Suppressor macrophage (primary cell): ENCODE measurements around the gene WHRN.

Experiments
- DNase-seq, 4 experiments: peaks; one replicate each; pipeline ENCODE4 v3.0.0-alpha.2; 2020 to 2022

Gene WHRN

GRCh38 chr9:114416906-114417305, 88.4 kb downstream of the WHRN start:
- peak in 1 of 4 experiments; percentile 16 for DNase-seq

GRCh38 chr9:114416290-114416689, 89.0 kb downstream of the WHRN start:
- DNase-seq: peak; percentile 69 to 91 (median 83)

DNA sequence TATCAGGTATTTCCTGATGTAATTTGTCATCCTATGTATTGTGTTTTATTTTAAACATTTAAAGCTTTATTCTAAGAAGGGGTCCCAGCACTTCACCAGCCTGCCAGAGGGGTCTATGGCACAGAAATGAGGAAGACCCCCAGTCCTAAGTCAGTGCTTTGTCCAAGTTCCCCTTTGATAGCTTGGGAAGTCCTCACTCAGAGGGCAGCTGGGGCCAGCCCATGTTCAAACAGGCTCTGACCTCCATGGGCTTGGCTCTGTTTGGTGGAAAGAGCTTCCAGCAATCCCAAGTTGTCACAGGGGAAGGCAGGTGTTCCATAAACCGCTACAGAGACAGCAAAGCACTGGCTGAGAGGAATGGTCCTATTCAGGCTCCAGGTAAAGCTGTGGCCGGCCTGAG, 90.9 kb downstream of the WHRN start:
- DNase-seq: peak; percentile 40 to 65 (median 60)

GRCh38 chr9:114413861-114414301, 91.4 kb downstream of the WHRN start:
- DNase-seq: peak; percentile 63 to 87 (median 72)

DNA sequence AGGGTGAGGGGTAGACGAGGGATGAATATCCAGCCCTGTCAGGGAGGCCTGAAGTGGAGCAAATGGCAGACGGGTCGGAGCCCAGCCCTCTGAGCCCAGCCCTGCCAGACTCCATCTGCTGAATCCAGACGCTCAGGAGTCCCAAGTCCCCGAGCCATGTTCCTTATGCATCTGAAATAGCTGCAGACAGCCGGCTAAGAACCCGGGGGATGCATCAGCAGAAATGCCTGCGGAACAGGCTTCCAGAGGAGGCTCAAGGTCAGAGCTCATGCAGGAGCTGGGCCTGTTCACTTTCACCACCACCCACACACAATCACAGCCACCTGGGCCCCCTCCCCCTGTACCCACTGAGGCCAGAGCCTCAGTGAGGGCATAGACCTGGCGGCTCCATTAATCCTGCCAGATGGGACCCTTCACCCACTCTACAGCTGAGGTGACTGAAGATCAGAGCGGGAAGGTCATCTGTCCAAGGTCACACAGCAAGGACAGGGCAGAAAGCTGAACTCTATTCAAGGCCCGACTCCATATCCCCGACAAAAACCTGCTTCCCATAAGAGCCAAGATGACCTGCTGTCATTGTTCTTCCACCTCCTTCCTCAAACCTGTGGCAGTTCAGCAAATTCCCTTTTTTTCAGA, 93.1 kb downstream of the WHRN start:
- DNase-seq: no peak

GRCh38 chr9:114411452-114411851, 93.8 kb downstream of the WHRN start:
- DNase-seq: no peak

- no peak for DNase-seq
Measured at GRCh38 chr9:114410910-114411309, 94.4 kb downstream of the WHRN start.

DNA sequence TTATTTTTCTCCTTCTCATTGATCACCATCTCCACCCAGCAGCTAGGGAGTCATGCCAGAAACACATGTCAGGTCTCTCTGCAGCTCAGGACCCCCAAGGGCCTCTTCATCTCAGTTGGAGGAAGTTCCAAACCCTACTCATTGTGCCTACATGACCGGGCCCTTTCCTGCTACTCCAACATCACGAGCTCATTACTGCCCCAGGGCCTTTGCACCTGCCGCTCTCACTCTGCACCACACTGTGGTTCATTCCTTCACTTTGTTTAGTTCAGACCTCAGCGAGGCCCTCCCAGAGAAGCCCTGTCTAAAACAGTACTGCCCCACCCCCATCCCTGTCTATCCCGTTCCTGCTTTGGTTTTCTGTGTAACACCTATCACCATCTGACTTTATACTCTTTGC, 95.4 kb downstream of the WHRN start:
- no peak for DNase-seq

GRCh38 chr9:114409103-114409780, 96.0 kb downstream of the WHRN start:
- DNase-seq: peak; percentile 70 to 89 (median 86)

- DNase-seq: no peak
Measured at GRCh38 chr9:114408645-114409044, 96.6 kb downstream of the WHRN start.

- DNase-seq: peak in 2 of 4 experiments; percentile 15 to 31
Measured at GRCh38 chr9:114407889-114408288, 97.4 kb downstream of the WHRN start.

DNA sequence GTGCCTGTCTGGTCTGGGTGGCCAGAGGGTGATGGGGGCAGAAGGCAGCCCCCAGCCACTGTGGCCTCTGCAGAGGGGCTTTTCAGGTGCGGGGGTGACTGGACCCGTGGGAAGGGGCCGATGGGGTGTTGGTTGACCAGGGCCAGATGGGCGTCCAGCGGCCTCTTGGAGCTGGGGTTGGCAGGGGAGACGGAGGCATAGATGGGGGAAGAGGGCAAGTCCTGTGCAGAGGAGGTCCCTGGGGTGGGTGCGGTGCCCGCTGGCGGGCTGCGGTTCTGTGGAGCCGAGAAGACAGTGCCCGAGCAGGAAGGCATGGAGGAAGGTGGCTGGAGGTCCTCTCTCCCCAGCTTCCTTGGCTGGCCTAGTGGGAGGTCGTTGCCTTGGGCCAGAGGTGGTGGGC, 98.8 kb downstream of the WHRN start:
- DNase-seq: no peak

DNA sequence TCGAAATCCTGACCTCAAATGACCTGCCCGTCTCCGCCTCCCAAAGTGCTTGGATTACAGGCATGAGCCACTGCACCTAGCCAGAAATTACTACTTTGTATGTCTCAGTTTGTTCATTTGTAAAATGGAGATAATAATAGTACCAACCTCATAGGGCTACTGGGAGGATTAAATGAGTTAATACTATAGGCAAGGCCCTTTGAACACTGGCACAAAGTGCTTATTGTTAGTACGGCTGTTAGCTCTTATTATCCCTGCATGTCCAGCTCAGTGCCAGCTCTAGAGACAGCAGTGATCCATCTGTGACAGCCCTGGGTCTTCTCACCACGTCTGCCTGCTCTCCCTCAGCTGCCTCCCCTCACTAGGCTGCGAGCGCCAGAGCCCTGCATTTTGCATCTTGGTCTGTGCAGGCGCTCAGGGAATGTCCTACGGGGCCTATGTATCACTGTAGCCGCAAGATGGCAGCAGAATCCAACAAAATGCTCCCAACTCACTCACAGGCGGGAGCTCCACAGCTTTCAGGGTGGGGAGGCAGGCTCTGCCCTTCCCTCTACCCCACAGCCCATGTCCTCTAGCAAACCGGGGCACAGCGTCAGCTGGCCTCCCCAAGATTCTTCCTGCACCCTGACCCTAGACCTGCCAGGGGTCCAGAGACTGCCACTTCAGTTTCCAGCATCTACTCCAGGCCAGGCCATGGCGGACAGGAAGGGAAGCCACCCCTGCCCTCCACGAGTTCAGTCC, 99.8 kb downstream of the WHRN start:
- peak; percentile 88 to 93 (median 89) for DNase-seq

DNA sequence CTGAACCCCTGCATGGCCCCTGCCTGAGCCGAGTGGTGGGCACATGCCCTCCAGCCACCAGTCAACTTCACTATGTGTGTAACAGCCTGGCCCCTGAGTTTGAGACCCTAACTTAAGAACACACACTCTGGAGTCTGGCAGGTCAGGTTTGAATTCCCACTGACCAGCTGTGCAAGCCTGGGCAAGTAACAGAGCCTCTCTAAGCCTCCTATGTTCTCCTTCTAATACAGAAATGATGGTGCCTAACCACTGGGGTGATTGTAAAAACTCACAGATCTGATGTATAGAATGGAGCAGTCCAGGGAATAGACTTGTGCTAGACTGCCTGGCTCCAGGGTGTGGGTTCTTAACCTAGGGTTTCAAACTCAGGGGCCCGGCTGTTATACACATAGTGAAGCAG, 100.7 kb downstream of the WHRN start:
- no peak for DNase-seq

- DNase-seq: no peak
Measured at GRCh38 chr9:114403153-114403756, 102.0 kb downstream of the WHRN start.

GRCh38 chr9:114401344-114401743, 103.9 kb downstream of the WHRN start:
- no peak for DNase-seq

DNA sequence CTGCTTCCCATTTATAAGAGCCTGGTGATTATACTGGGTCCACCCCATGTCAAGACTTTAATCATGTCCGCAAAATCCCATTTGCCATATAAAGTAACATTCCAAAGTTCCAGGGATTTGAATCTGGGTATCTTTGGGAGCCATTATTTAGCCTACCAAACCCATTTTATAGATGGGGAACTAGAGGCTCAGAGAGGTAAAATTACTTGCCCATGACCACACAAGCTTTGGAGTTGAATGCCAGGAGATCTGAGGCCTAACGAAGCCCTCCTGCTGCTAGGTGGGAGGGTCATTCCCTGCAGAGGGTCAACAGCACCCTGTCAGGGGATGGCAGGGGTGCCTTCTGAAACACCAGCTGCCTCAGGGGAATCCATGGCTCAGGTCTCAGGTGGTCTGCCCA, 104.5 kb downstream of the WHRN start:
- no peak for DNase-seq

DNA sequence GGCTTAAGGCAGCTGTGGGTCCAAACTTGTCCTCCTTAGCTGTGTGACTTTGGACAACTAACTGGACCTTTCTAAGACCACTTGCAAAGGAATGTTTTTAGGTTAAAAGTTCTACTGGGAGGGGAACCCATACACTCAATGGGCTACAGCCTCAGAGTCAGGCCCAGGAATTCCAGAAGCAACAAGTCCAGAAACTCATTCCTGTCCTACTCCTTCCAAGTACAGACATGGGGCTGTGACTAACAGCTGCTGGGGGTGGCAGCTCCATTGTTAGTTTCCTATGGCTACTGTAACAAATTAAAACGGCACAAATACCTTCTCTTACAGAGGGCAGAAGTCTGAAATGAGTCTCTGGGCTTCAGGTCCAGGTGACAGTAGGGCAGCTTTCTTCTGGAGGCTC, 105.1 kb downstream of the WHRN start:
- DNase-seq: no peak

DNA sequence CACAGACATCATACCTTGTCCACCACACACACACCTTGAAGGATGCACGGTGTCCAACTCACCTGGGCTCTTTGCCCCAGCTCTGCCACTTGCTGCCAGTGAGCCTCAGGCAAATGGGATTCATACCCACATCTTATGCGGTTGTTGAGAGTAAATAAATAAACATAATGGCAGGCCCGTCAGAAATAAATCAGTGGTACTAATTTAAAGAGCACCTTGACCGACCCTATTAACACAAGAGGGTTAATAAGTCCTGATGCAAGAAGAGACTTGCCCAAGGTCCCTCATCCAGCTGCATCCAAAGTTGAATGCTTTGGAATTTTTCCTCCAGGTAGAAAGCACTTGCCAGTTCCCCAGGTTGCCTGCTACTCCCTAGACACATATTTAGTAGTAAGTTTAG, 105.9 kb downstream of the WHRN start:
- DNase-seq: no peak

- peak; percentile 95 to 99 (median 98) for DNase-seq
Measured at GRCh38 chr9:114397848-114398605, 107.2 kb downstream of the WHRN start.

DNA sequence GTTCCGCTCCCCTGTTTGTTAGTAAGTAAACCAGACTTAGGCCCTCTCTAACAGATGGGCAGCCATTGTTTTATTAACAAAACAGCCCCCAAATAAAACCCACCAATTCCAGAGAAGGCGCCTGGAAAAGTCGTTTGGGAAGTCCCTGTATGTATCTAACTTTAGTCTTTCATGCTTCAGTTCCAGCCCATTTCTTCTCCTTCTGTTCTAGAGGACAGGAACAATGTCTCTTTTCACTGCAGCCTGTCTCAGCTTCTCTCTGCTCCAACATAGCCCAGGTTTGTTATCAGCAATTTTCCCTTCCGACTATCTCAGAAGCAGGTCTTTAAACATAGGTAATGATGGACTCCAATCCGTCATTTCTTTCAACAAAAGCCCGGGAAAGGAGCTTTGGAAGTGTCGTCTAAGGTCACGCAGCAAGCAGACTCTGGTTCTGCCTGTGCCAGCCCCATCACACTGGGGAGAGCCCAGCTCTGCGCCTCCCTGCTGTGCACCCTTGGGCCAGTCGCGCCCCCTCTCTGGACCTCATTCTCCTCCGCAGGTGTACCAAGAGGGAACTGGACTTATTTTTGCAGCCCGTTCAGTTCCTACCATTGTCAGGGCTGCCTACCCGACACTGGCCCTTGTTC, 107.9 kb downstream of the WHRN start:
- no peak for DNase-seq
